CD4-positive, alpha-beta T cell (primary cell): ENCODE results near the gene WDR75. TPM values are rescaled to one million over a fixed set of nuclear protein-coding genes. Genes with fewer than 3 reads are reported as not detected.

Experiments used
- ATAC-seq: fragments of 200-7000 bp; cut with Tn5 transposase; one replicate; pipeline ENCODE4 v1.10.0; 2022; ENCODE audit warnings: mild to moderate bottlenecking; ENCODE audit not compliant: poor library complexity
- CTCF ChIA-PET: fragments of 350-600 bp; sonication (Branson Sonifier 250); formaldehyde crosslinking; loops from one replicate; lab custom pipeline; 2021; ENCODE audit warnings: antibody characterized with exemption, inconsistent platforms; lab: Charles Lee
- POLR2A ChIA-PET: fragments of 350-600 bp; sonication (Branson Sonifier 250); formaldehyde crosslinking; loops from one replicate; lab custom pipeline; 2021; ENCODE audit warnings: antibody characterized with exemption, inconsistent platforms; lab: Charles Lee
- DNase-seq, 14 experiments: peaks; one replicate each; pipeline ENCODE4 v3.0.0-alpha.2; 2013 to 2020; ENCODE audit warnings: mixed read lengths in 2 of 14
- H3K27ac ChIP-seq, 2 donors: one replicate each; pipeline versions ENCODE4 v1.5.1 to v1.7.0; 2013; ENCODE audit warnings: low read length in 2 of 2, low read depth in 1 of 2, mild to moderate bottlenecking in 1 of 2
- H3K27me3 ChIP-seq, 2 experiments: 1 replicate in 1 of 2; 2 replicates in 1 of 2; pipeline versions ENCODE4 v1.6.1 to v1.7.0; 2013; ENCODE audit warnings: low read length in 2 of 2, control low read depth in 1 of 2, mild to moderate bottlenecking in 1 of 2, moderate library complexity in 1 of 2; ENCODE audit not compliant: insufficient read depth in 2 of 2, control insufficient read depth in 1 of 2
- H3K36me3 ChIP-seq: one replicate; pipeline ENCODE4 v1.6.1; 2013; ENCODE audit warnings: low read length, control low read depth; ENCODE audit not compliant: insufficient read depth
- H3K4me1 ChIP-seq: one replicate; pipeline ENCODE4 v1.6.1; 2013; ENCODE audit warnings: low read length, control low read depth; ENCODE audit not compliant: insufficient read depth
- H3K4me3 ChIP-seq: one replicate; pipeline ENCODE4 v1.5.1; 2013; ENCODE audit warnings: mild to moderate bottlenecking, low read length, moderate library complexity
- H3K9me3 ChIP-seq, 2 experiments: 1 replicate in 1 of 2; 2 replicates in 1 of 2; pipeline versions ENCODE4 v1.6.1 to v1.7.0; 2013; ENCODE audit warnings: low read length in 2 of 2, mild to moderate bottlenecking in 2 of 2, control low read depth in 1 of 2, moderate library complexity in 1 of 2; ENCODE audit not compliant: control insufficient read depth in 1 of 2, insufficient read depth in 1 of 2
- H3K27ac Mint-ChIP-seq: one replicate; pipeline ENCODE4 v1.8.0; 2020; ENCODE audit warnings: mixed read lengths
- H3K27me3 Mint-ChIP-seq: one replicate; pipeline ENCODE4 v1.8.0; 2021; ENCODE audit warnings: mixed read lengths
- H3K36me3 Mint-ChIP-seq: one replicate; pipeline ENCODE4 v1.8.0; 2021; ENCODE audit warnings: low read depth, mixed read lengths
- H3K4me1 Mint-ChIP-seq: one replicate; pipeline ENCODE4 v1.8.0; 2021; ENCODE audit warnings: low read depth, mixed read lengths
- H3K4me3 Mint-ChIP-seq: one replicate; pipeline ENCODE4 v1.8.0; 2020; ENCODE audit warnings: mild to moderate bottlenecking, mixed read lengths
- H3K9me3 Mint-ChIP-seq: one replicate; pipeline ENCODE4 v1.8.0; 2020; ENCODE audit warnings: mixed read lengths
- intact Hi-C, 2 experiments: fragments of 100-400 bp; cut with DNase I in 1 of 2; cut with micrococcal nuclease in 1 of 2; formaldehyde crosslinking; loops; one replicate each; pipeline versions ENCODE4 v1.15.1 to v1.9.0; 2023 to 2025; cut with DNase I, micrococcal nuclease
- total RNA-seq, 174 experiments: library from RNA in 2 of 174; stranded (reverse) in 2 of 174; gene quantifications; one replicate each; pipeline ENCODE4 v1.2.3 and lab custom pipeline; 2021 to 2026
- TF ChIP-seq, protein P1 (sequence below): fragments of 200-600 bp; IDR thresholded peaks from one replicate; pipeline ENCODE4 v1.8.0; 2022; ENCODE audit warnings: antibody characterized with exemption, mild to moderate bottlenecking

The WDR75 gene
- total RNA-seq, 2 experiments from 2014 or later: 38.1 to 45.3 TPM

DNA sequence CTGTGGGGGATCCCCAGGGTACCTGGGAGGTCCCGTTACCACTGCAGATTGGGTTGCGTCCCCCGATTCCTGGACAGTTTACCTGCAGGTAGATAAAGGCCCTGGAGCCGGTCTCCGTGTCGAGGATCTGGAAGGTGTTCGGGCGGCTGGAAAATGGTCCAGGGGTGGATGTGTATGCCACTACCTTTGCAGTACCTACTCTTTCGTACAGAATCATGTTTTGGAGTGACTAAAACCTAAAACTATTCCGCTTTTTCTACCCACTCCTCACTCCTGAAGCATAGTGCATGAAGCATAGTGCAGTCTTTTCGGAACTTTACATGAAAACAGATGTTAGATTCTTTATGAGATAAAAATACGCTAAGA, 418 bp downstream of the WDR75 start:
- H3K27ac Mint-ChIP-seq: peak overlapping the region; percentile 97
- Histone ChIP-seq H3K27ac (peak overlapping the region; percentile 90 to 97), H3K36me3 (peaks cover 15% of the 10 kb centered on the region), H3K27me3 (no peaks in the 10 kb centered on the region), H3K4me3 (peak overlapping the region; percentile 78), H3K9me3 (no peaks in the 10 kb centered on the region), H3K4me1 (peaks cover 21% of the 10 kb centered on the region)
- H3K4me3 Mint-ChIP-seq: no peak overlapping the region
- intact Hi-C loops: loop anchor here (5.0 to 10.0 kb wide), 6 partner anchors 141 to 1203 kb away; partner anchors contain the start of genes ASNSD1 (in 1 of the 2), HIBCH (in 1 of the 2), NAB1 (in 1 of the 2) and ORMDL1 (in 1 of the 2)
- ChIA-PET CTCF (interaction anchor here (0.9 kb wide), 1 partner anchor 322 kb away, joined by 3 read pairs; no protein-coding TSS in a partner anchor), POLR2A (interaction anchor here (1.3 to 2.9 kb wide), 8 partner anchors 9 to 321 kb away, joined by 3 to 26 read pairs (median 5); partner anchors contain the start of genes OSGEPL1 and SLC40A1)
- ATAC-seq: peak; percentile 28
- peaks cover 16% of the 10 kb centered on the region for H3K4me1 Mint-ChIP-seq
- no peaks in the 10 kb centered on the region for H3K27me3 Mint-ChIP-seq
- TF ChIP-seq, protein P1, sequence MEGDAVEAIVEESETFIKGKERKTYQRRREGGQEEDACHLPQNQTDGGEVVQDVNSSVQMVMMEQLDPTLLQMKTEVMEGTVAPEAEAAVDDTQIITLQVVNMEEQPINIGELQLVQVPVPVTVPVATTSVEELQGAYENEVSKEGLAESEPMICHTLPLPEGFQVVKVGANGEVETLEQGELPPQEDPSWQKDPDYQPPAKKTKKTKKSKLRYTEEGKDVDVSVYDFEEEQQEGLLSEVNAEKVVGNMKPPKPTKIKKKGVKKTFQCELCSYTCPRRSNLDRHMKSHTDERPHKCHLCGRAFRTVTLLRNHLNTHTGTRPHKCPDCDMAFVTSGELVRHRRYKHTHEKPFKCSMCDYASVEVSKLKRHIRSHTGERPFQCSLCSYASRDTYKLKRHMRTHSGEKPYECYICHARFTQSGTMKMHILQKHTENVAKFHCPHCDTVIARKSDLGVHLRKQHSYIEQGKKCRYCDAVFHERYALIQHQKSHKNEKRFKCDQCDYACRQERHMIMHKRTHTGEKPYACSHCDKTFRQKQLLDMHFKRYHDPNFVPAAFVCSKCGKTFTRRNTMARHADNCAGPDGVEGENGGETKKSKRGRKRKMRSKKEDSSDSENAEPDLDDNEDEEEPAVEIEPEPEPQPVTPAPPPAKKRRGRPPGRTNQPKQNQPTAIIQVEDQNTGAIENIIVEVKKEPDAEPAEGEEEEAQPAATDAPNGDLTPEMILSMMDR: no peak
- H3K9me3 Mint-ChIP-seq: no peaks in the 10 kb centered on the region
- DNase-seq: no peak
- peaks cover 25% of the 10 kb centered on the region for H3K36me3 Mint-ChIP-seq

DNA sequence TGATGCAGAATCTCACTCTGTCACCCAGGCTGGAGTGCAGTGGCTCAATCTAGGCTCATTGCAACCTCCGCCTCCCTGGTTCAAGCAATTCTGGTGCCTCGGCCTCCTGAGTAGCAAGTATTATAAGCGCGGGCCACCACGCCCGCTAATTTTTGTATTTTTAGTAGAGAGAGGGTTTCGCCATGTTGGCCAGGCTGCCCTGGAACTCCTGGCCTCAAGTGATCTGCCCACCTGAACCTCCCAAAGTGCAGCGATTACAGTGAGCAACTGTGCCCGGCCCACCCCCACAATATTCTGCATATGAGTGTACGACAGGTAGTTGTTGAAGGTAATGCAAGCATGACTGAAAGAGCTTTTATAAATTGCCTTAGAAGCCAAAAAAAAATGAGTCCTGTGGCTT, 1.2 kb downstream of the WDR75 start:
- peaks cover 17% of the 10 kb centered on the region for H3K36me3 ChIP-seq
- no peaks in the 10 kb centered on the region for H3K27me3 ChIP-seq
- H3K4me3 ChIP-seq: peak overlapping the region; percentile 78
- ChIA-PET POLR2A (interaction anchor here (1.3 to 2.9 kb wide), 3 partner anchors 138 to 320 kb away, joined by 3 to 26 read pairs (median 18); partner anchors contain the start of genes OSGEPL1 and SLC40A1), CTCF (interaction anchor here (0.9 kb wide), 1 partner anchor 321 kb away, joined by 3 read pairs; no protein-coding TSS in a partner anchor)
- Mint-ChIP-seq H3K36me3 (peaks cover 31% of the 10 kb centered on the region), H3K4me3 (no peak overlapping the region), H3K4me1 (peaks cover 16% of the 10 kb centered on the region), H3K27ac (peak overlapping the region; percentile 97), H3K27me3 (no peaks in the 10 kb centered on the region), H3K9me3 (no peaks in the 10 kb centered on the region)
- DNase-seq: no peak
- ATAC-seq: no peak
- H3K4me1 ChIP-seq: peaks cover 21% of the 10 kb centered on the region
- H3K27ac ChIP-seq: no peak overlapping the region
- no peaks in the 10 kb centered on the region for H3K9me3 ChIP-seq
- TF ChIP-seq, protein P1: no peak
- intact Hi-C loops: loop anchor here (5.0 to 10.0 kb wide), 6 partner anchors 140 to 1202 kb away; partner anchors contain the start of genes ASNSD1 (in 1 of the 2), HIBCH (in 1 of the 2), NAB1 (in 1 of the 2) and ORMDL1 (in 1 of the 2)

DNA sequence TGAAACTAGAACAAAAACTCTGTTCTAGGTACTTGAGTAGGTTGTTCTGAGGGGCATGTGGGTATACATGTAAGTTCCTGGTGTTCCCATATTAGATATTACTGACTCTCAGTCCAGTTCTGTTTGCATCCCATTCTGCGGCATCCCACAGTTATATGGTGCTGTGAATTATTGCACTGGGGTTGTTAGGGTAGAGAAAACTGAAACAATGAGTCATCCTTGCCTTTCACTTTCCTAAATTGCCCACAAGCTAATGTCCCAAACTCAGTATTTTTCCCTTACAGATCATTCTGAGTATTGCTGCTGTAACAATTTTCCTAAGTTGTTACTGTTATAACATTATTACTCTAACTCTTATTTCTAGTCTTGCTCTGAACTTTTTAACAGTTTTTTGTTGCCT, 3.0 kb downstream of the WDR75 start:
- ChIA-PET CTCF (no interaction called here), POLR2A (no interaction called here)
- ATAC-seq (no peak), DNase-seq (no peak)
- Histone ChIP-seq H3K27ac (no peak overlapping the region), H3K4me3 (no peak overlapping the region), H3K4me1 (peaks cover 21% of the 10 kb centered on the region), H3K27me3 (no peaks in the 10 kb centered on the region), H3K9me3 (no peaks in the 10 kb centered on the region), H3K36me3 (peaks cover 35% of the 10 kb centered on the region)
- Mint-ChIP-seq H3K27ac (no peak overlapping the region), H3K9me3 (no peaks in the 10 kb centered on the region), H3K4me3 (no peak overlapping the region), H3K36me3 (peaks cover 49% of the 10 kb centered on the region), H3K4me1 (peaks cover 16% of the 10 kb centered on the region), H3K27me3 (no peaks in the 10 kb centered on the region)
- TF ChIP-seq, protein P1: no peak
- intact Hi-C loops: loop anchor here (5.0 to 10.0 kb wide), 6 partner anchors 138 to 1200 kb away; partner anchors contain the start of genes ASNSD1 (in 1 of the 2), HIBCH (in 1 of the 2), NAB1 (in 1 of the 2) and ORMDL1 (in 1 of the 2)
